Activated T-helper 1 cell treated with anti-CD3 and anti-CD28 coated beads, Interleukin-2, amount 50 U/mL, for 16 hours (primary cell): ENCODE results near the gene PDCD1LG2.
"Not testable (repeated sequence)": the region's sequence is repeated elsewhere in the genome, so short reads cannot be mapped to it uniquely, and the experiment has no call there.

Experiments
- DNase-seq, 2 donors: peaks; one replicate each; pipeline ENCODE4 v3.0.0-alpha.2; 2020; ENCODE audit warnings: low read depth in 1 of 2, low spot score in 1 of 2

Gene PDCD1LG2

GRCh38 chr9:5493679-5494511, 16.4 kb upstream of the PDCD1LG2 start:
- no peak for DNase-seq

- not testable (repeated sequence) for DNase-seq
Observed at GRCh38 chr9:5494765-5495164, 15.6 kb upstream of the PDCD1LG2 start.

GRCh38 chr9:5499157-5499556, 11.2 kb upstream of the PDCD1LG2 start:
- no peak for DNase-seq

DNA sequence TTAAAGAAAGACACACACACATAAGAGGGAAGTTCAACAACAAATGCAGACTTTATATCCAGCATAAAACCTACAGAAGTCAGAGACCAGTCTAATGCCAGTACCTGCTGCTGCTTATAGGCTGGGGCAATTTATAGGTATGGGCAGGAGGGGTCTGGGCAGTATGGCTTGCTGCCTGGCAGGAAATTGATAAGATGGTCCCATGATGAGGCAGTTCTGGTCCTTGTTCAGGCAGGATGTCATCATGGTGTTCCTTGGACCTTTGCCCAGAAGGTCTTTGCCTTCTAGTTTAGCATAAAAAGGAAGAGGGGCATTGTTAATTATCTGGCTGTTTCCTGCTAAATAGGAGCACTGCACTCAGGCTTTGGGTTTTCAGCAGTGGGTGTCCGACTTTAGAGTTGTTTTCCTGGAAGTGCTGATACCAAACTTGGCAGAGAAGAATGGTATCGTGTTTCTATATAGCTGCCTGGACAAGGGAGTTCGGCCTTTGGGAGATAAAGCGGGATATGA, 10.4 kb upstream of the PDCD1LG2 start:
- DNase-seq, result no peak

- DNase-seq, result no peak
Observed at GRCh38 chr9:5500441-5501235, 9.7 kb upstream of the PDCD1LG2 start.

DNA sequence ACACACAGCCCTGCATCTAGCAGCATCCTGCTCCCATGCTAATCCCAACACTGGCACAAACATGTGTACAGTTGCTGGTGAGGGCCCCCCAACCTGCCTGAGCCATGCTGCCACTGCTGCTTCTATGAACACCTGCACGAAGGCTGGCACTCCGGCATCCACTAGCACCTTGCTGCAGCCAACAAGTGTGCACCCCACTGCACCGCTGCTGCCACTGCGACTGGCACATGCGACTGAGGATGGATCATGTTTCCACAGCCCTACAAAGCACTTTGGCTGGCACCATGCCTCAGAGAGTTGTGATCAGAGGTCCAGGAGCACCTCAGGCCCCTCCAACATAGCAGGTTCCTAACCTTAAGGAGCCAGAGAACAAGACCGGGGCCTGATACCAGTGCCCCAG, 7.8 kb upstream of the PDCD1LG2 start:
- DNase-seq, result no peak

DNA sequence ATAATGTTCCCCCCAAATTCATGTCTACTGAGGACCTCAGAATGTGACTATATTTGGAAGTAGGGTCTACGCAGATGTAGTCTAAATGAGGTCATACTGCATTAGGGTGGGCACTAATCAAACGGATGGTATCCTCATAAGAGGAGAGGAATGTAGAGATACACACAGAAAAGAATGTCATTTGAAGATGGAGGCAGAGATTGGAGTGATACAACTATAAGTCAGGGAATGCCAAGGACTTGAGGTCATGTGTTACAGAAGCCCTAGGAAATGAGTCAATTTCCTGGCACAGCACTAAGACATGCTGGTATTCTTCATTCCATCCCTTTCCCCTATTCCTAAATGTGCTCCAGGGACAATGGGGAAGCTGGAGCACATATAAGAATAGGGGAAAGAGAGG, 758 bp upstream of the PDCD1LG2 start:
- DNase-seq, result no peak

DNA sequence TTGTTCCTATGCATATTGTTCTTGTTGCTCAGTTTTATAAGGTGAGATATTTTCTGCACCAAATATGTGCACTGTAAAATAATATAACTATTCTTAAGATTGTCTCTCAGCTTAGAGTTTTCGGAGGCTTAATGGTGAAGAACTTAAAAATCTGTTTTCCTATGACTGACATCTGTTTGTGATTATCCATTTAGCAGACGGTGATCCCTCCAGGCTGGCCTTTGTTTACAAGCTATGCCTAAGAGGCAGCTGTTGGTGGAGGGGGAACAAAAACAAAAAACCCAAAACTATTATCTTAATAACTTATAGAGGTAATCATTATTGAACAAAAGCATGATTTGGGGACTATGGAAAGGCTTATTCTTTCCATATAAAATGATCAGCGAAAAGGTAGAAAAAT, 658 bp downstream of the PDCD1LG2 start:
- no peak for DNase-seq

DNA sequence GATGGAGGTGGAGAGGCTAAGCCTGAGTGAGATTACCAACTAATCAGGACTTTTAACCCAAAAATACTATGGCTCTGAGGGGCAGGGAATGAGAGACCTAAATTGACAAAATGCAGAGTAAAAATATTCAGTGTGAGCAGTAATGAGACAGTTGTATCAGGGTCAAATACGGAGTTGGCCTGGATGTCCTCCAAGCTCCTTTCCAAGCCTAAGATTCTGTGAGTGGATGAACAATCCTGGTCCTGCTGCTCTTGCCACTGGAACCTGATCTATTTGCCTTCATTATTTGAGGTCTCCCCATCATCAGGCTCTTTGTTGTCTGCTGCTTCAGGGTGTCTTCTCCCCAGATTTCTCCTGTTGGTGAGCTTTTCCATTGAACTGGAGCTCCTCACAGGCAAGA, 1.1 kb downstream of the PDCD1LG2 start:
- DNase-seq, result no peak

GRCh38 chr9:5511935-5512580, 1.7 kb downstream of the PDCD1LG2 start:
- DNase-seq, result no peak

GRCh38 chr9:5512658-5513452, 2.5 kb downstream of the PDCD1LG2 start:
- no peak for DNase-seq

DNA sequence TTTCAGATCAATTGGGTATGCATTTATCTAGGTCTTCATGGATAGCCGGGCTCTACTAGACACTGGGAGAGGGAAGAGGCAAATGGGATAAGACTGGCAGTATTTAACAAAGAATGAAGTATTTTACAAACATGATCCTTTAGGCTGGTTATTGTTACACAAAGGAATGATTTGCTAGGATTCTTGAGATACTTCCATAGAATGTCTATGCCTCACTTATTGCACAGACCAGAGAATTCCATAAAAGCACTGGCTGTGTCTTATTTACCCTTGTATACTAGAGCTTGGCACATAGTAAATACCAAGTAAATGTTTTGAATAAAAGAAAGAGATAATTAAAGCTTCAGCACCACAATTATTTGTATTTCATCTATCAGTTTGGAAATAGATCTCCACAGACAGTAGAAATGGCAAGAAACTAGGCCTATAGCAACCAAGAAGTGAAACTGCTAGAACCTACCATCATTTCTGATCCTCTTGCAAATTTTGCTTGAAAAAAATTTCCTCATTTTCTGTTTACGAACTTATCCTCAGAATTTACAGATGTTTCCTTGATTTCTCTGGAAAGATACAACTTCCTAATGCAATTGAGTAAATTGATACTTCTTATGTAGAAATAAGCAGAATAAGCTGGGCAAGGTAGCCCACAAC, 3.8 kb downstream of the PDCD1LG2 start:
- no peak for DNase-seq

DNA sequence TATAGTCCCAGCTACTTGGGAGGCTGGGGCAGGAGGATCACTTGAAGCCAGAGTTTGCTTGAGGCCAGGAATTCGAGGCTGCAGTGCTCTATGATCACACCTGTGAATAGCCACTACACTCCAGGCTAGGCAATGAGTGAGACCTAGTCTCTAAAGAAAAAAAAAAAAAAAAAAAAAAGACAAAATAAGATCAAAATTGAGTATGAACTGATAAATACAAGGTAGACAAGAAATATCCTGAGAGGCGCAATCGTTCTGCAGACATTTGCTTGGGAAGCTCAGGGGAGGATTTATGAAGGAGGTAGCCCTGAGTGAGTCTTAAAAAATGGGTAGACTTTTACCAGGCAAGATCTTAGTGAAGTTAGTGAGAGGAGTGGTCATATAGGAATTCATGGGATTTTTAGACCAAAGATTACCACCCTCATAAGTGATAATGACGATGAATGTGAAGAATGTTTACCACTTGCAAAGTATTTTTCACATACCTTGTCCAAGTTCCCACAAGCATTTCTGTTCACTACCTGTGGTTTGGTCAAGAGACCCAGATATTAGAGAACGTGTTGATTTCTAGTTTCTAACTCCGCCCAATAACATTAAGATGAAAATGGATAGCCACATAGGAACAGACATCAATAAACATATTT, 4.4 kb downstream of the PDCD1LG2 start:
- DNase-seq, result no peak

DNA sequence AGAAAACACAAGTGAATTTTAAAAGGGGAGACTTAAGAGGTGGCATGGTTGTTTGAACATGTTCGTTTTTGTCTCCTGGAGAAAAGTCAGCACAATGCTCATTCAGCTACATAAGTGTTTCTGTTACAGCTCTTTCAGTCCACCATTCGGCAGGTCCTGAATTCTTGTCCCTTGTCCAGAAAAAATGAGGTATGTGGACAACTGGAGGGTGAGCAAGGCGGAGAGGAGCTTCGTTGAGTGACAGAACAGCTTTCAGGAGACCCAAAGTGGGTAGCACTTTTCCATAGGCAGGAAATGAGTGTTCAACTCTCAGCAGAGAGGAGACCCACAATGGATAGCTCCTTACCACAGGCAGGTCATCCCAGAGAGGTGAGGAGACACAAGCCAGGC, 4.9 kb downstream of the PDCD1LG2 start:
- no peak for DNase-seq

GRCh38 chr9:5516453-5517220, 6.3 kb downstream of the PDCD1LG2 start:
- no peak for DNase-seq

- no peak for DNase-seq
Observed at GRCh38 chr9:5518171-5518936, 8.0 kb downstream of the PDCD1LG2 start.

DNA sequence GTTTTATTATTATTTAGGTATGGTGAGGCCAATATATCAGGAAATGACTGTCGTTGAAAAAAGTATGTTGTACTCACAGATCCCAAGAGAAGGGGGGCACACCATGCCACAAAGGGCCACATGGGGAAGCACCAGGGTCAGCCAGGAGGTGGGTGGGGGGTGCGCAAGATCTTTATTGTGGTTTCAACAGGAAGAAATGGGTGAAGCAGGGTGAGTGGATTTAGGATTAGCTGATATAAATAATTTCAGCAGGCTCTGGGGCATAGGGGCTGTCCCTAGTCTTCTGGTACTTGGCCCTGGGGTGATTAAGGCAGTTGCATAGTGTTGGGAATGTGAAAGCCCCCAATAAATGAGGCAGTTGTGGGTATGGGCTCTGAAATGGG, 8.6 kb downstream of the PDCD1LG2 start:
- DNase-seq, result no peak

- no peak for DNase-seq
Observed at GRCh38 chr9:5524090-5524489, 13.8 kb downstream of the PDCD1LG2 start.
